ENCODE results near the gene RSPRY1.

DNA sequence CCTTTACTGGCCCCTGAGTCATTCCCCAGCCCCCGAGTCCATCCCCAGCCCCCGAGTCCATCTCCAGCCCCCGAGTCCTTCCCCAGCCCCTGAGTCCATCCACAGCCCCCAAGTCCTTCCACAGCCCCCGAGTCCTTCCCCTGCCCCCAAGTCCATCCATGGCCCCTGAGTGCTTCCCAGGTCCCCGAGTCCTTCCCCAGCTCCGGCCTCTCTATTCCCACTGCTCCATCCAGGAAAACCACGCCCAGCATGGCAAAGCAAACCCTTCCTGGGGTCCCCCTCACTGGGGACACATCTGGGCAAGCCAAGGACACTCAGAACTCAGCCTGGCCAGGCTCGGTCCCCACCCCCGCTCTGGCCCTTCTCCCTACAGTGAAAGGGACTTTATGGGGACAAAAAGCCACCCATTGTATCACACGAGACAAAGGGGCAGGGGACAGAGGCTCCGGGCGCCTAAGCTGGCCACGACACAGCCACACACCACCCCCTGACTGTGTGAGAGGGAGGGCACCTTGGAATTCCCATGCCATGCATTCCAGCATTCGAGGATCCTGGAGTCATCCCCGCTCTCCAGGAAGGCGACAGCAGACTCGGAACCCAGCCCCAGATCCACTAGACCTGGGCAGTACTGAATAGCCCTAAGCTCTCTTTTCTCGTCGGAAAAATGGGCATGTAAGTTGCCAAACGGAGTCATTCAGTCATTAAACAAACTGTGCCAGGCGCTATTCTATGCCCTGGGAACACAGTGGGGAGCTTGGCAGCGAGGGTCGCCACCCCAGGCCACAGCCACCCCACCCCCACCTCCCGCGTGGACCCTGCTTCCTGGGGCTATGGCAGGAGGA lies 84.3 kb downstream of the RSPRY1 start:
- TF ChIP-seq POLR2A (IDR thresholded peaks at IDR 0.05), result no peak
- no peak for TF ChIP-seq CTCF (IDR thresholded peaks at IDR 0.05)

Measured in uterus (tissue), 2 donors.